GM21447 (cell line): ENCODE measurements around the gene CLDN16.

Experiments
- ATAC-seq: cut with Tn5 transposase; IDR thresholded peaks from one replicate; pipeline ENCODE4 v1.9.1; 2021; ENCODE audit not compliant: unreplicated experiment

The CLDN16 gene

DNA sequence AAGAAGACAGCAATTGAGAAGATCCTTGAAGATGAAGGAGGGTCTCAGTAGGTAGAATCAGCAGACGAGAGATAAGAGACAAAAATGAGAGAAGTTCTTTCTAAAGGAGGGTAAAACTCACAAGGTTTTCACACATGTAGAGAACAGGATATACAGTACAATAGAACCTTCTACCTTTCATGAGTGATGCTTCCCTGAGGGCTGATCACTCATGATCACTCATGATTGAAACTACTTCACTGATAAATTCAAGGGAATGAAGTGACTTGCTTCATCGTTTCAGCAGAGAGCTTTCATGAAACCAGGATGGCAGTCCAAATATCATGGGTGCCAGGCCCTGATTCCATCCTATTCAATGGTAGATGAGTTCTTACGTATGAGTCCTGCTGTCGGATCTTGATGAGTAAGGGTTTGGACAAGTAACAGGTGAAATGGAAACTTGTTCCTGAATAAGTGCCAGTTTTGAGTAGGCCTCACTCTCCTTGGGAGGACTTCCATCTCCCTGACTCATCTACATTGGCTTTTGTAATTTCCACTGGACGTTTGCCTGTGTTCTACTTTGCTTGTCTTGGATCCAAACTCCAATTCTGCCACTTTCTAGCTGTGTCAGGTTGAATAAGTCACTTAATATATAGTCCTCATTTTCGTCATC, 9.6 kb upstream of the CLDN16 start:
- no peak for ATAC-seq

DNA sequence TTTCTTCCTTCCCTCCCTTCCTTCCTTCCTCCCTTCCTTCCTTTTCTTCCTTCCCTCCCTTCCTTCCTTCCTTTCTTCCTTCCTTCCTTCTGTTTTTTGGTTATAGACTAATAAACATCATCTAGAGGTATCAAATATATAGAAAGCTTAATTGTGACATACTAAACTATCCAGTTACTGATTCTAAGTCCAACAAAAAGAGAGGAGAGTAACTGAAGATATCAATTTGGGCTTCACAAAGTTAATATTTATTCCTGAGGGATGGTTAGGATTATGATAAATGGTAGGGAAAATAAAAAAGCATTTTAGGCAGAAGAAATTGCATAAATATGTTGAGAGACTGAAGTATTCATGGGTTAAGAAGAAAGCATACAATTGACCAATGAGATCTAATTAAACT, 7.8 kb upstream of the CLDN16 start:
- ATAC-seq, result no peak

DNA sequence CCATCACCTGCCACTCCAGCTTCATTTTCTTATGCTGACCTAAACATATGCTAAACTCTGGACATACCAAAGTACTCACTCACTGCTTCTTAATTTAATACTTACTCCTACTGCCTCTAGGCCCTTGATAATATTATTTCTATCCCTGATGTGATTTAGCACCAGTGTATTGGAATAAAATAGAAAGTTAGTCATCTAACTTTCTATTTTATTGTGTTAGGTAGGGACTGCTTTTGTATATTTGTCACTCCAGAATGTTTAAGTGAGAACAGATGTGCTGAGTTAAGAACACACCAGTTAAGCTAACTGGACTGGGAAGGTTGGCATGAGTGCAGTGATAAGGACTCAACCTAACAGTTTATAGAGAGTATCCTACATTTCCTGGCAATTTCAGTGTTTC, 6.5 kb upstream of the CLDN16 start:
- ATAC-seq, result no peak

DNA sequence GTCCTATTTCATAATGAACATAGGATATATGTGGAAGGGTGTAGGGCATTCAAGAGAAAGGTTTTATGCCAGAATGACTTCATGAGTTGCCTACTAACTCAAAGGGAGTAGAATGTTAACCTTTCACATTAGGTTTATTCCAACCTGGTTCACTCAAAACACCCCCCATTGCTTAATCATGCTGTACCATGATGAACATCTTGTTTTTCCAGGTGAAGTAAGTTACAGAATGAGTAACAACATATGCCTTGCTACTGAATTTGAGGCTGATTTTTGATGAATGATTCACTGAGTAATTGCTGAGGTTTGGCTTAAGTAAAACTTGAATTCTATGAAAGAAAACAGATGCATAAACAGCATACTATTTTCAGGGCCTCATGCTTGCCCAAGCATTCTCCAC, 5.9 kb upstream of the CLDN16 start:
- no peak for ATAC-seq

DNA sequence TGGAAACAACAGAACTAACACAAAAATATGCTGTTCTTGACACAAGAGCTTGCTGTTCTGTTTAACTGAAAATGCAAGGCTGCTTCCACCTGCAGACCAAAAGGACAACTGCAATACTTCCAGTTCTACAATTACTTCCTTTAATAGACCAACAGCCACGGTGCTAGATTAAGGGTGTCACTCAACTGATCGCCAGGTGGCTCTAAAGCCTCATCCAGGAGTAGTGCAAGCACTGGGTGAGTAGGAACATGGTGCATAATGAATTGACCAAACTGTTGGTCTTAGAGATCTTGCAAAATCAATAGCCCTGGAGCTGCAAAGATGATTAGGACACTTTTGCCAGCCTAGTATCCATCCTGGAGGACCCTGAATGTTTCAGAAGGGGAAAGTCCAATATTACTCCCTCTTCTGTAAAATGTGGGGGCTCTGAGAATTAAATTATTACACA, 3.6 kb upstream of the CLDN16 start:
- ATAC-seq, result peak; percentile 93

DNA sequence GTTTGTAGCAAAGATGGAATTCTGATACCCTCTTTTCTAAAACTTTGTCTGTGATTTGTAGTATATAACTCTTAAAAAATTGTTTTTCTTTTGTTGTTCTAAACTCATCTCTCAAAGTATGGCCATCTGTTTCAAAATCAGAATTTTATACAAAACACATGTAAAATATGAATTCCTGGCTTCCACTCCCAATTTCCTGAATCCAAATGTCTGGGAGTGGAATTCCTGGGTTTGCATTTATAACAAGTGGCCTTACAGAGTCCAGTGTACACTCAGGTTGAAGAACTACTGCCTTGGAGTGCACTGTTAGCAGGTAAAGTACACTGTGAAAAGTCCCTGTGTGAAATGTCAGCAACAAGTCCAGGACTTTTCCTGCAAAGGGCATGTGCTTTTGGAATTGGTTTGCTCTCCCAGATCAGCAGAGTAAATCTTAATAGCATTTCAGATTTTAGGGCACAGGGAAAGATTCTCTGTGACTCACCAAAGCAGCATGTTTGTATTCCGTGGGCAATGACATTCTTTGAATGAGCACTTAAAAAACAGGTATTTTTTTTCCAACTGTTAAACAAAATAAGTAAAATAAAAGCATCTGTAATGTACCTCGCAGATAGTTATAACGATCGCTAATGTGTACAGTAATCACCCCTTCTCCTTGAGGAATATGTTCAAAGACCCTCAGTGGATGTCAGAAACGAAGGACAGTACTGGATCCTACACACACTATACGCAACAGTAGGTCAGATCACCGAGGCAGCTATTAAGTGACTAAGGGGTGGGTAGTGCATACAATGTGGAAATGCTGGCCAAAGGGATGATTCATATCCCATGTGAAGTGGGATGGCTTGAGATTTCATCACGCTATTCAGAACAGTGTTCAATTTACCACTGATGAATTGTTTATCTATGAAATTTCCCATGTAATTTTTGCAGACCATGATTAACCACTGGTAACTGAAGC, 2.0 kb upstream of the CLDN16 start:
- no peak for ATAC-seq

DNA sequence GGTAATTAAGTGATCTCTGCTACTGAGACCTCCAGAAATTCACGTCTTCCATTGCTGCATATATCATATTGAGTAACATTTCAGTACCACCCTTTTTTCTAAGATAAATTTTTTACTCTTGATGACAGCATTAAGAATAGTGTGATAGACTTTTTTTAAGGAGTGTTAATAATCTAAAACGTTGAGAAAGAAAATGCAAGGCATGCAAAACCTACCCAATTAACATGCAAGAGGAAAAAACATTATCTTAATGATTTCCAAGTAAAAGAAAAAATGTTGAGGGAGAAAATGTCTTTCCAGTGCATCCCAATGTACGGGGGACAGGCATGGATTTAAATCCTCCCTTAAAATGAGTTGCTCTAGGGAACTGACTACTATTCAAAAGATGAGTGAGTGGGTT, 740 bp downstream of the CLDN16 start:
- no peak for ATAC-seq

DNA sequence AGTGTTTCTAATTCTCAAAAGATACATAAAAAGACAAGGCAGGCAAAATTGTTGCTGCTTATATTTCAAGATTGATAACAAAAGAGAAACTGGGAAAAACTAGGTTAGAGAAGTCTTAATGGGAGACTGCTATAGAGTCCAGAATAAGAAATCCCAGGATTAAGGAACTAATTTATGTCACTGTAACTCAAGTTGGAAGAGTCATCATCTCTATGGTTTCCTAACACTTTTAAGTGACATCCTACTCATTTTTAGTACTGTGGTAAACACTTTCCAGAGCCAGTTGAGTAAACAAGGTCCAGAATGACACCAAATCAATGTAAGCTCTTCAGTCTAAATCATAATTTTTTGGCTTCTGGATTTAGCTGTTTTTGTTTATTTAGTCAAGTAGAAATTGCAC, 8.0 kb downstream of the CLDN16 start:
- no peak for ATAC-seq

DNA sequence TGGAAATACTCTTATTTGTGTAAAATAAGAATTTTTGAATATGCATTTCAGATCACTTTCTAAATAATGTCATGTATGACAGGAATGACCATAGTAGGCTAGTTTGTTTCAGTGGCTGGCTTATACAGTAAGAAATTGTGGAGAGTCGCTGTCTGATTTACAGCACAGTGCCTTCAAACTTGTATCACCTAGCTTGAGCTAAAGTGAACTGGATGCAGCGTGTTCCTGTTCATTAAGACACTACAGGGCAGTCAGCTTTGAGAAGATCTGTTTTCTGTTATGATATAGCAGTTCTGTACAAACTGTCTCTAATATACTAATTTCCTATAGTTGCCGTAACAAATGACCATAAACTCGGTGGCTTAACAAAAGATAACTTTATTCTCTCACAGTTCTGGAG, 9.9 kb downstream of the CLDN16 start:
- no peak for ATAC-seq

DNA sequence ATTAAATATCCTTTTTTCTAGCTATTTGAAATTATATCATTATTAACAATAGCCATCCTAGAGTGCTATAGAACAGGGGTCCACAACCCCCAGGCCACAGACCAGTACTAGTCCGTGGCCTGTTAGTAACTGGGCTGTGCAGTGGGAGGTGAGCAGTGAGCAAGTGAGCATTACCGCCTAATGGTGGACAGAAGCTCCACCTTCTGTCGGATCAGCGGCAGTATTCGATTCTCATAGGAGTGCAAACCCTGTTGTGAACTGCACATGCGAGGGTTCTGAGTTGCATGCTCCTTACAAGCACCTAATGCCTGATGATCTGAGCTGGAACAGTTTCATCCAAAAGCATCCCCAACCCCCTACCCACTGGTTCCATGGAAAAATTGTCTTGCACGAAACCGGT, 11.7 kb downstream of the CLDN16 start:
- no peak for ATAC-seq

DNA sequence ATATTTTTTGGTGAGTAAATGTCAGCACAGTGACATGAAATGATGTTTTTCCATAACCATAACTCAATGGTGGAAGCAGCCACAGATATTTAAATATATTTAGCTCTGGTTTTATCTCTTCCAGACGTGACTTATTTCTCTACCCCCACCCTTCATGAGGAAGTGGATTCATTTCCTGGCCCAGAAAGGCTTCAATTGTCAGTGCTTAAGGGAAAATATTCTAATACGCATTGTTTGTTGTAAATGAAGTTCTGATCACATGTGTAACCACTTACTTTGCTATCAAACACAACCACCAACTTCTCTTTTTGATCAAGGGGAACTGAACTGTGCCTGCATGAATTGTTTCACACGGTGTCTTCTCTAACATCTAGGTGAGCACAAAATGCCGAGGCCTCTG, 14.0 kb downstream of the CLDN16 start:
- no peak for ATAC-seq

DNA sequence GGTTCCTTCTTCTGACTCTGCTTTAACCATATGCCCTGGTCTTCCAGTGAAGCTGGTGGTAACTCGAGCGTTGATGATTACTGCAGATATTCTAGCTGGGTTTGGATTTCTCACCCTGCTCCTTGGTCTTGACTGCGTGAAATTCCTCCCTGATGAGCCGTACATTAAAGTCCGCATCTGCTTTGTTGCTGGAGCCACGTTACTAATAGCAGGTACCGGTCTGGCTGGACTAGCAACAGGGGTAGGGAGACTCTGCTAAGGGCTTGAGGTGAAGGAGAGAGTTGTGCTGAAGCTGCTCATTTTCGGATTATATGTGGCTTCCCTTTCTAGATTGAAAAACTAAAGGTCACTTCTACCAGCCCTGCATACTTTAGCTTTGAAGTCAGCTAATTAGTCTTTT, 16.8 kb downstream of the CLDN16 start:
- no peak for ATAC-seq

DNA sequence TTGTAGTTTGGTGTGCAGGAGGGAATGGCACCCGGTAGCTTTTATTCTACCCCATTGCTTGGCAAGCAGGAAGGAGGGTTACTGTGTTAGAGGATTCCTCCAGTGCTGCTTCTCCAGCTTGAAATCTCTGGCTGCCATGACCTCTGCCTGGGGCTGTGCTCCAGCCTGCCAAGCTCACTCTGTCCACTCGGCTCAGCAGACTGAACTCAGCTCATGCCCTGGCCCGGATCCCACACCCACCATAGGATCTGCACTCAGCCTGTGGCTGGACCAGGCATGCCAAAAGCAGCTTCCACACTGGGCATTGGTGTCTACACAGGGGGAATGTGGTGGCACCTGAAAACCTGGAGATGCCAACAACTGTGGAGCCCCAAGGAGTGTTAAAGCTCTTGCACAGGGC, 26.3 kb downstream of the CLDN16 start:
- no peak for ATAC-seq

DNA sequence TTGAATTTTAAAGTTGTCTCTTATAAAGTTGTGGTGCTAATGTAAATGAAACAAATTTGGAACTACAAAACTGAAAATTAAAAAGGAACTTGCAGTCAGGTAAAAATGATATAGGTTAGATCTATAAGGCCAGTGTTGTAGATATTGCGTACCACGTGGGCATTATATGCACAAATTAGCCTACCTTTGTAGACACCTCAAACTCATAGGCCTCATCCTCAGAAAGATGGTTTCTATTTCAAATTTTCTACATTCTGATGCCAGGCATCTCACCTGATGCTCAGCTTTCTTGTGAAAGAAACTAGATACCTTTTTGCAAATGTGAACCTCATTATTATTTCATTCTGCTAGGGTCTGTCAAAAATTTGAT, 36.1 kb downstream of the CLDN16 start:
- peak; percentile 9 for ATAC-seq

DNA sequence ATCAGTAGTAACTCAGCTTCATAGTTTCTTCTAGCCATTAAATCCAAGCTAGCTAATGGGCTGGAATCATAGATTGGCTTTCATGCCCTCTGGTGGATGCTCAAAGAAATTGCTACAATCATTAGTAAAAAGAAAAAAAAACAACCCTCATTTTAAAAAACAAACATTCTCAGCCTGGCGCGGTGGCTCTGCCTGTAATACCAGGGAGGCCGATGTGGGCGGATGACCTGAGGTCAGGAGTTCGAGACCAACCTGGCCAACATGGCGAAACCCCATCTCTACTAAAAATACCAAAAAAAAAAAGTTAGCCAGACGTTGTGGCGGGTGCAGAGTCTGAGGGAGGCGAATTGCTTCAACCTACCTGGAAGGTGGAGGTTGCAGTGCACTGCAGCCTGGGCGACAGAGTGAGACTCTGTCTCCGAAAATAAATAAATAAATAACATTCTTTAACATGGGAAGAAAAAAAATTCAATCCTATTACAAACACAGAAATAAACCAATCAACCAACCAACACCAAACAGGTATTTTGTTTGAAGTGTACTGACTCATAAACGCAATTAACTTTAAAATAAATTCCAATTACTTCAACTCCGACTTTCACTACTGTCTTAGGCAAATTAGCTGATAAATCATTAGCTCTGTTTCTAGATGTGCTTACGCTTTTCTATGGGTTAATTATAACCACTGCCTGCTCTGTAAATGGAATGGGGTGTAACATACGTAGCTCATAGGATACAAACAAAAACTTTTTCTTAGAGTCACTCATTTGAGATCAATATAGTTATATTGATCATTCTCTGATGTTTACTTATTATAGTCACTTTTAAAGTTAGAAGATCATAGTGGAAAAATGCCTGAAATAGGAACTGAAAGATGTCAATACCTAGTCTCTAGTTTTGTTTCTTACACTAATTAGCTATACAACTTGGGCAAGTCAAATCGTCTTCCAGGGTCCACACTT, 36.8 kb downstream of the CLDN16 start:
- peak; percentile 60 for ATAC-seq

DNA sequence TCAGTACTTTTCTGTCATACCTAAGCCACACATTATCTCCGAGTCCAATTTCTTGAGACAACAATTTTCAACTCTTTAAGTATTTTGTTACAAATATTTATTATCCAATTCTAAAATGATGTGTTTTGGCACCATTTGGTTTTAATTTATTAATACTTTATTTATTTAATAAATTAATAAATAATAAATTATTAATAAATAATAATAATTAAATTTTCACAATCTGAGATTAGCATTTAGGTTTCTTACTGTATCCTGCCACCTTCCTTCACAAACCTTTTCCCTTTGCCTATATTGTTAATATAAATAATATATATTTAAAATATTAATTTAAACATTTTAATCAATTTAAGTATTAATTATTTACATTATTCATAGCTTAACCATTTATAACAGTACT, 37.9 kb downstream of the CLDN16 start:
- no peak for ATAC-seq

DNA sequence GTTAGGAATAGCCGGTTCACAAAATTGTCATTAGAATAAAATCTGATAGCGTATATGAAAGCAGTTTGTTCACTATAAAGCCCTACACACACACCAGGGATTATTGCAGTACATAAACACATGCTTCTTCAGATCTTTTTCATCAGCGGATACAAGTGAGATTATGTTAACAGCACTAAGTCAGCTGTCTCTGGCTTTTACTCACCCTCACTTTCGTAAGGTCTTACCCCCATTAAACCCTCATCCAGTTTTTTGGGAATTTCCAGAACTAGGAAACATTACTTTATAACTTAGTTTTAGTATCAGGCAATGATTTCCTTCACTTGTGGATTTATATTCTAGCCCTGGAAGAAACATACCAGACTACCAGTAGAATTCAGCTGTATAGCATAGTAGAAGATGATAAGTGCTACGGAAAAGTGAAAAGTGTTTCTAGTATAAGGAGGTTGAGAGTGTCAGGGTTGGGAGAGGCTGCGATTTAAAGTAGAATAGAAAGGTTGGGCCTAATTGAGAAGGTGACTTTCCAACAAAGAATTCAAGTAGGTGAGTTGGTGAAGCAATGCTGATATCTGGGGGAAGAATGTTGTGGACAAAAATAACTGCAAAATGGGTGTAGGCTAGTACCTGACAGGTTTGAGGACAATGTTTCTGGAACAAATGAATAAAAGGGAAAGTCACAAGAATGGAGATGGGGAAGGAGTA, 39.0 kb downstream of the CLDN16 start:
- ATAC-seq, result no peak

DNA sequence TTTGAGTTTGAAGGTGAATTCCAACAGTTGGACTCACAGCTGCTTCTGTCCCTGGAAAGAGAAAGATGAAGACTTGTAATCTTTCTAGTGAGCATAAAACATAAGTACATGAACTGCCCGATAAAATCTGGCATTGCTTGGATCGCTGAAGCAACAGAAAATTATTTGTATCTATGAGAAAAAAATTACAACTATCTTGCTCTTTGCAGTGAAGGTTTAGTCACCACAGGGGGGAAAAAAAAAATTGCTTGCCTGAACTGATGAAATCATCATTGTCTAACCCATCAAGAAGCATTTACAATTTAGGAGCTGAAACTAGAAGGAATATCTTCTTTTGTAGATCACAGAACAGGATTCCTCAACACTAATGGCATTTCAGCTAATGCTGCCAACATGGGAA, 41.7 kb downstream of the CLDN16 start:
- ATAC-seq, result no peak

DNA sequence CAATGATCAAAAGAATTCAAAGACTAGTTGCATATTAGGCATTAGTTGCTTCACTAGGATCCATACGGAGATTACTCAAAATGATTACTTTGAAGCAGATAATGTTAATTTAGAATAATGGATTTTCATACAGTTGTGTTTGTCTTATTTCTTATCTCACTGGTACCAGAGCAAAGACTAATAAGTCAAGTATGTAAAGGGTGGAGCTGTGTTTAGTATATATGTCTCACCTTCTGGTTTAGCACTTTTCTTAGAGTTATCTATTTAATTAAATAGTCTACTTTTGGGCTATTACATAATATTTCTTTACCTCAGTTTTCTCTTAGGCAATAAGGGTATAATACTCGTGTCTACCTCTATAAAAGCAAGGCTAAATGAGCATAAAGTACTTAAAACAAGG, 42.9 kb downstream of the CLDN16 start:
- no peak for ATAC-seq

DNA sequence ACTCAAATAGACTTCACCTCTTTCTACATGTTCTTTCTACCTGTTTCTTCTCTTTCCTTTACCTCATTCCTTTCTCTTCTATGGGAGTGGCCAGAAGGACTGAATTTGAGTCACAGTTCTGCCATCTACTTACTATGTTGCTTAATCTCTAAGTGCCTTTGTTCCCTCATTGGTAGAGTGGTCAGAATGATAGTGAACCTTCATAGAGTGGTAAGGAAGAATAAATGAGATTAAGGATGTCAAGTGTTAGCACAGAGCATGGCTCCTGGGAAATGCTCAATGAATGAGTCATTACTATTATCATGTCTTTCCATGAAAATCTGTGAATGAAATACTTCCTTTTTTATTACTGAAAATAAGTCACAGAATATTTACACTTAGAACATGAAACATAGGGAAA, 44.3 kb downstream of the CLDN16 start:
- ATAC-seq, result no peak

DNA sequence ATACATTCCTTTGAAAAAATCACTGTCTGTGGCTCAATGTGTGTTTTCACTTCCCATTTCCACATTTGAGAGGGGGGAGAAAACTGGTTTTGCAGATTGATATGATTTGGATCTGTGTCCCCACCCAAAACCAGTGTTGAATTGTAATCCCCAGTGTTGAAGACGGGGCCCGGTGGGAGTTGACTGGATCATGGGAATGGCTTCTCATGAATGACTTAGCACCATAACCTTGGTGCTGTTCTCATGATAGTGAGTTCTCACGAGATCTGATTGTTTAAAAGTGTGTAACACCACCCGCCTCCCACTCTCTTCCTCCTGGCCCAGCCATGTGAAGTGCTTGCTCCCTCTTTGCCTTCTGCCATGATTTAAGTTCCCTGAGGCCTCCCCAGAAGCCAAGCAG, 45.7 kb downstream of the CLDN16 start:
- ATAC-seq, result no peak
